Neural cell (in vitro differentiated cells): Measurements from ENCODE around the gene IKZF1. TPM values are rescaled to one million over a fixed set of nuclear protein-coding genes. Genes with fewer than 3 reads are reported as not detected.

Experiments used
- H2AFZ ChIP-seq: fragments of 200-600, 300-800 bp; sonication (generic), shearing (Covaris generic); 2 replicates; pipeline ENCODE4 v1.6.0; 2014; ENCODE audit warnings: low read depth, mild to moderate bottlenecking, antibody characterized with exemption, low read length, moderate library complexity
- H3F3A ChIP-seq: fragments of 200-600 bp; shearing (Covaris generic); 2 replicates; pipeline ENCODE4 v1.6.1; 2016; ENCODE audit warnings: mild to moderate bottlenecking, moderate library complexity, mixed read lengths, antibody characterized with exemption, low read length; ENCODE audit not compliant: insufficient read depth, poor library complexity, severe bottlenecking
- H3K27ac ChIP-seq: fragments of 200-600, 300-800 bp; sonication (generic), shearing (Covaris generic); 2 replicates; pipeline ENCODE4 v1.5.1; 2014; ENCODE audit warnings: mild to moderate bottlenecking, low read length, moderate library complexity
- H3K27me3 ChIP-seq: fragments of 300-800, 200-600 bp; sonication (generic), shearing (Covaris generic); 2 replicates; pipeline ENCODE4 v1.6.0; 2014; ENCODE audit warnings: mild to moderate bottlenecking, low read depth, low read length, moderate library complexity; ENCODE audit not compliant: insufficient read depth
- H3K36me3 ChIP-seq: fragments of 300-800, 200-600 bp; sonication (generic), shearing (Covaris generic); 2 replicates; pipeline ENCODE4 v1.5.1; 2014; ENCODE audit warnings: mild to moderate bottlenecking, antibody characterized with exemption, low read length, moderate library complexity; ENCODE audit not compliant: insufficient read depth
- H3K4me2 ChIP-seq: fragments of 300-800, 200-600 bp; sonication (generic), shearing (Covaris generic); 2 replicates; pipeline ENCODE4 v1.6.0; 2014; ENCODE audit warnings: mild to moderate bottlenecking, low read length
- H3K4me3 ChIP-seq: fragments of 300-800, 200-600 bp; sonication (generic), shearing (Covaris generic); 2 replicates; pipeline ENCODE4 v1.5.1; 2014; ENCODE audit warnings: mild to moderate bottlenecking, low read length, moderate library complexity
- H3K79me2 ChIP-seq: fragments of 200-600 bp; shearing (Covaris generic); replicated peaks from 2 replicates; pipeline ENCODE4 v1.6.0; 2014; ENCODE audit warnings: mild to moderate bottlenecking, low read length, moderate library complexity; ENCODE audit not compliant: insufficient read depth
- H3K9ac ChIP-seq: fragments of 300-800, 200-600 bp; sonication (generic), shearing (Covaris generic); 2 replicates; pipeline ENCODE4 v1.6.1; 2016; ENCODE audit warnings: mild to moderate bottlenecking, low read length, mixed read lengths
- H3K9me2 ChIP-seq: fragments of 200-600 bp; shearing (Covaris generic); 2 replicates; pipeline ENCODE4 v1.6.1; 2016; ENCODE audit warnings: mild to moderate bottlenecking, low read length, mixed read lengths; ENCODE audit not compliant: insufficient read depth
- H3K9me3 ChIP-seq: fragments of 200-600, 300-800 bp; sonication (generic), shearing (Covaris generic); 2 replicates; pipeline ENCODE4 v1.6.1; 2016; ENCODE audit warnings: mild to moderate bottlenecking, mixed run types, low read length, moderate library complexity, mixed read lengths
- H4K20me1 ChIP-seq: fragments of 200-600 bp; shearing (Covaris generic); 2 replicates; pipeline ENCODE4 v1.6.1; 2016; ENCODE audit warnings: mild to moderate bottlenecking, mixed run types; ENCODE audit not compliant: insufficient read depth
- CTCF ChIP-seq: fragments of 450-650 bp; IDR thresholded peaks from 2 replicates; pipeline ENCODE4 v1.5.1; 2014; ENCODE audit warnings: antibody characterized with exemption, mild to moderate bottlenecking, moderate library complexity; ENCODE audit not compliant: poor library complexity, severe bottlenecking
- EP300 ChIP-seq: fragments of 450-650 bp; conservative IDR thresholded peaks from 2 replicates; pipeline ENCODE4 v1.6.1; 2014; ENCODE audit warnings: antibody characterized with exemption, mild to moderate bottlenecking, moderate library complexity; ENCODE audit not compliant: poor library complexity, severe bottlenecking
- EZH2 ChIP-seq: fragments of 200-600, 300-800 bp; shearing (Covaris generic), sonication (generic); IDR thresholded peaks from 2 replicates; pipeline ENCODE4 v1.6.1; 2014; ENCODE audit warnings: antibody characterized with exemption, low read length, borderline replicate concordance, mild to moderate bottlenecking; ENCODE audit not compliant: insufficient read depth, poor library complexity, severe bottlenecking
- MXI1 ChIP-seq: fragments of 450-650 bp; conservative IDR thresholded peaks from 2 replicates; pipeline ENCODE4 v1.6.1; 2014; ENCODE audit warnings: antibody characterized with exemption, mild to moderate bottlenecking; ENCODE audit not compliant: poor library complexity, severe bottlenecking
- POLR2AphosphoS5 ChIP-seq: IDR thresholded peaks from 2 replicates; pipeline ENCODE4 v1.6.1; 2012
- RAD21 ChIP-seq: fragments of 450-650 bp; conservative IDR thresholded peaks from 2 replicates; pipeline ENCODE4 v1.6.1; 2014; ENCODE audit warnings: antibody characterized with exemption, mild to moderate bottlenecking, moderate library complexity
- REST ChIP-seq: IDR thresholded peaks from 2 replicates; pipeline ENCODE4 v1.6.1; 2012; ENCODE audit warnings: borderline replicate concordance
- SMC3 ChIP-seq: fragments of 450-650 bp; conservative IDR thresholded peaks from 2 replicates; pipeline ENCODE4 v1.6.1; 2014; ENCODE audit warnings: antibody characterized with exemption, mild to moderate bottlenecking, moderate library complexity; ENCODE audit not compliant: poor library complexity
- TAF1 ChIP-seq: IDR thresholded peaks from 2 replicates; pipeline ENCODE4 v1.6.1; 2012; ENCODE audit warnings: low read depth
- polyA plus RNA-seq: library from polyadenylated mRNA; depleted of rRNA; stranded (reverse); fragments of >200 nt; gene quantifications from 2 replicates; pipeline ENCODE4 v1.2.3, GENCODE V29; 2014

IKZF1 gene
- polyA plus RNA-seq, 1 donor from 2014 or later = 0.24 TPM

DNA sequence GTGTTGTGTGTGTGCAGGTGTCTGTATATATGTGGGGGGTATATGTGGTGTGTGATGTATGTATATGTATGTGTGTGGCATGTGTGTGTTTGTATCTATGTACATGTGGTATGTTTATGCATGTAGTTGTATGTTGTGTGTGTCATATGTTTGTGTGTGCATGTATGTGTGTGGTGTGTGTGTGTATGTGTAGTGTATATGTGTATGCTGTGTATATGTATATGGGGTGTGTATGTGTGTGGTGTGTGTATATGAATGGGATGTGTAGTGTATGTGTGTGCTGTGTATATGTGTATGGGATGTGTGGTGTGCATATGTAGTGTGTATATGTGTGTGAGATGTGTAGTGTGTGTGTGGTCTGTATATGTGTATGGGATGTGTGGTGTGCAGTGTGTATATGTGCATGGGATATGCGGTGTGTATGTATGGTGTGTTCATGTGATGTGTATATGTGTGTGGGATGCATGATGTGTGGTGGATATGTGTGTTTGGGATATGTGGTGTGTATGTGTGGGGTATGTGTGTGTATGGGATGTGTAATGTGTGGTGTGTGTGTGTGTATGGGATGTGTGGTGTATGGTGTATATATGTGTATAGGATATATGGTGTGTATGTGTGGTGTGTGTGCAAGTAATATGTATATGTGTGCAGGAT lies 30.0 kb downstream of the IKZF1 start:
- no peak overlapping the region for H3K27ac ChIP-seq
- no peaks in the 10 kb centered on the region for H3K79me2 ChIP-seq
- no peaks in the 10 kb centered on the region for H3K36me3 ChIP-seq
- no peaks in the 10 kb centered on the region for H4K20me1 ChIP-seq
- H3K9me3 ChIP-seq = no peaks in the 10 kb centered on the region
- H3K4me3 ChIP-seq = no peak overlapping the region
- no peak overlapping the region for H3K4me2 ChIP-seq
- H3K9me2 ChIP-seq = no peaks in the 10 kb centered on the region
- no peak overlapping the region for H2AFZ ChIP-seq
- no peak overlapping the region for H3K9ac ChIP-seq
- no peaks in the 10 kb centered on the region for H3K27me3 ChIP-seq
- no peak for TF ChIP-seq POLR2AphosphoS5
- no peak for TF ChIP-seq EZH2
- no peak for TF ChIP-seq CTCF
- TF ChIP-seq RAD21 = no peak
- no peak for TF ChIP-seq MXI1
- no peak for TF ChIP-seq SMC3
- no peak for TF ChIP-seq REST
- TF ChIP-seq TAF1 = no peak
- no peak for TF ChIP-seq EP300
- H3F3A ChIP-seq = no peaks in the 10 kb centered on the region

GRCh38 chr7:50335230-50335794 lies 30.8 kb downstream of the IKZF1 start:
- no peaks in the 10 kb centered on the region for H3K36me3 ChIP-seq
- no peaks in the 10 kb centered on the region for H3K27me3 ChIP-seq
- H3F3A ChIP-seq = no peaks in the 10 kb centered on the region
- no peaks in the 10 kb centered on the region for H3K79me2 ChIP-seq
- no peak overlapping the region for H3K4me3 ChIP-seq
- H3K9me3 ChIP-seq = no peaks in the 10 kb centered on the region
- no peaks in the 10 kb centered on the region for H3K9me2 ChIP-seq
- no peak overlapping the region for H3K27ac ChIP-seq
- no peak overlapping the region for H3K9ac ChIP-seq
- TF ChIP-seq EZH2 (no peak), MXI1 (no peak), CTCF (no peak), REST (no peak)
- no peaks in the 10 kb centered on the region for H4K20me1 ChIP-seq
- no peak overlapping the region for H2AFZ ChIP-seq
- no peak overlapping the region for H3K4me2 ChIP-seq
